ENCODE measurements around the gene ADRA2C. TPM values are rescaled to one million over a fixed set of nuclear protein-coding genes. Genes with fewer than 3 reads are reported as not detected.
"Not testable (repeated sequence)": the region's sequence is repeated elsewhere in the genome, so short reads cannot be mapped to it uniquely, and the experiment has no call there.

ADRA2C gene
- polyA plus RNA-seq, 1 donor: 2.1 TPM

DNA sequence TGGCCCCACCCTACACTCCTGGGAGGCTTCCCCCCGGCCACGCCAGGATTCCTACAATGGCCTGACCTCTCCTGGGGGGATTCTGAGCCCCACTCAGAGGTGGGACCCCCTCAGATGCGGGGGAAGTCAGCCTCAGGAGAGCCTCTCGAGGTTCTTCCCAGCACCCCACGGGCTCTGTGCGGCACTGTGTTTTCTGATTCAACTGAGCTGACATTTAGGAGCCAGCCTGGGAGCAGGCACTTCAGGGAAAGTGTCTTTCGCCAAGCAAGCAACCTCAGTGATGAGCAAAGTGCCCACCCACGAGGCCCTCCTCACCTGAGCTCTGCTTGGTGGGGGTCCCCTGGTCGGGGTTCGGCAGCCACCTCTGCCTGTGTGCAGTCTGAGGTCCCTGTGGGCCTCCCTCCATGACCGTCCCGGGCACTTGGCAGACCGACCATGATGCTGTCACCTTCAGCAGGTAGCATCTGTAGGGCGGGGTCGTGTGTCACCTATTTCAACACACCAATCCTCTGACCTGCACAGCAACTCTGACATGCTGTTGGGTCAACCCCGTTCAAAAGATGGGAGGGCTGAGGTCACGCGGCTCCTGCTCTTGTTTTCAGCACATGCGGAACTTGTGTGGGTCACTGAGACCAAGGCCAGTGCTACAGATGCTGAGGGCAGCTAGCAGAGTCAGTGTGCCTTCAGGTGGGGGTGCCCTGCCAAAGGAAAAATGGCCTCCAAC is 46.2 kb downstream of the ADRA2C start:
- DNase-seq (ENCODE audit: low read depth): no peak

DNA sequence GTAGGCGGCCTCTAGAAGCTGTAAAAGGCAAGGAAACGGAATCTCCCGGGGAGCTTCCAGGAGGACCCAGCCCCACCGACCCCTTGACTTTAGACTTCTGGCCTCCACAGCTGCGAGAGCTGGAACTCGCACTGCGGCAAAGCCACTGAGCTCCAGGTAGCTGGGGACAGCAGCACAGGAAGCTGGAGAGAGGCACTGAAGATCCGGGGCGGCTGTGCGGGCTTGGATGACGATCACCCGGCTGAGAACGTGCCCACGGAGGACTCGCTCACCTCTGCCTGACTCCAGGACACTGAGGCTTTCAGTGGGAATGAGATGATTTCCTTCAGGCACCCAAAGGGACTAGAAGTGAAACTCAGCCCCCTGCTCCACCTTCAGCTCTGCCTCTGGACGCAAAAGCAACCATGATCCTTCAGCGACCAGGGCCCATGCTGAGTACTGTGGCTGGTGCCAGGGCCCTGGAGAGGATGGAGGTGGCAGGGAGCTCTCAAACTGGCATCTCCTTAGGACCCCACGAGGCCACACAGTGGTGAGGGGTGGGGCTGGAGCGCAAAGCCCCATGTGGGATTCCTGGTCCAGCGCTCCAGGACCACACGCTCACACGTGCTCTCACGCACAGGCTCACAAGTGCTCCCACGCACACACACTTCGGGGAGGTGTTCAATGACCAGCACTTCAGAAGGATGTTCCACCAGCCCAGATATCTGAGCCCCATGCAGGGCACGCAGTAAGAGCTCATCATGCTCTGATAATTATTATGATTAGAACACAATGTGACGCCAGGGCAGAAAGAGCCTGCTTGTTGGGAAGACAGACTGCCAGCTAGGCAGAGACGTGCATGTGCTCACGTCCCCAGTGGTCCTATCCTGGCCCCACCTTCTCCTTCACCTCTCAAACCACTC is 47.2 kb downstream of the ADRA2C start:
- DNase-seq (ENCODE audit: low read depth): no peak

DNA sequence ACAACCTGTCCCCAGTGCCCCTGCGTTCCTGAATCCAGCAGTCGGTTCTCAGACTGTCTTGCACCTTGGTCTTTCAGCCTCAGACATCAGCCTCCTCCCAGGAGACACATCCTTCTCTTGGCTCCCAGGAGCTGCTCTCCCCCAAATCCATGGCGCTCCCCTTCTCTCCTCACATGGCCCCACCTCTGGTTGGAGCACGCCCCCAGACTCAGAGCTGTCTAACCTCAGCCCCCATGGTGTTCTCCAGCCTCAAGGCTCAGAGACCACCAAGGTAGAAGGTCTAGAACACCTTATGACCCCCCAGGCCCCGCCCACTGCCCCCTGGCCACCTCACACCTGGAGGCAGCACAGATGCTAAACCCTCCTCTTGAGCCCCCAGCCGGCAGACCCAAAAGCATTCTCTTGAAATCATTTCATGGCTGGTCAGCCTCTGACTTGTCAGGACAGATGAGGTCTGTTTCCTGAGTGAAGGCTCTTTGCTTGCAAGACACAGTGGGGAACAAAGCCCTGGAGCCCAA is 47.9 kb downstream of the ADRA2C start:
- DNase-seq (ENCODE audit: low read depth): no peak

DNA sequence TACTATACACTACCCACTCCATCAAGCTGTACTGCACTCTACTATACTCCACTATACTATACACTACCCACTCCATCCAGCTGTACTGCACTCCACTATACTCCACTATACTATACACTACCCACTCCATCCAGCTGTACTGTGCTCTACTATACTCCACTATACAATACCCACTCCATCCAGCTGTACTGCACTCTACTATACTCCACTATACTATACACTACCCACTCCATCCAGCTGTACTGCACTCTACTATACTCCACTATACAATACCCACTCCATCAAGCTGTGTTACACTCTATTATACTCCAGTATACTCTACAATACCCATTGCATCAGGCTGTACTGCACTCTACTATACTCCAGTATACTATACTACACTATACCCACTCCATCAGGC is 48.7 kb downstream of the ADRA2C start:
- DNase-seq (ENCODE audit: low read depth): not testable (repeated sequence)

DNA sequence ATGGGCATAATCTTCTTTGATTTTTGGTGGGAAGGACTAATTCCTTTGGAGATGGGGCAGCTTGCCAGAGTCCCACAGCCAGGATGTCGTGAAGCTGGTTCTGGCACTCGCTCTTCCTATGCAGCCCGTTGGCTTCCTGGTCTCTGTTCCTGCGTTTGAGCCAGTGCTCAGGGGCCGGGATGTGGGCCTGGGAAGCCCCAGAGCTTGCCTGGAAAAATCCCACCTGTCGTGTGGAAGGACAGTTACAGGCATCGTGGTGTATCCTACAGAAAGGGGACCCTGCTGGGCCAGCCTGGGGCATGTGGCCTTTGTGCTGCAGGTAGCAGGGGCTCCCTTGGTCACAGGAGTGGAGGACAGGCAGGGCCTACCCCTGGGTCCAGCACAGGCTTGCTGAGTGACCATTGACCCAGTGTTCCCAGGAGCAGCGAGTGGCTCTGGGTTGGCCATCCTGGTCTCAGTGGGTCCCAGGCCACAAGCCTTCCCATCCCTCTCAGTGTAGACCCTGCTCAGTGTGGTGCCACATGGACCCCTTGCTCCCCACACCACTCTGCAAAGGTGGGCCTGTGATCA is 50.2 kb downstream of the ADRA2C start:
- no peak for DNase-seq (ENCODE audit: low read depth)

DNA sequence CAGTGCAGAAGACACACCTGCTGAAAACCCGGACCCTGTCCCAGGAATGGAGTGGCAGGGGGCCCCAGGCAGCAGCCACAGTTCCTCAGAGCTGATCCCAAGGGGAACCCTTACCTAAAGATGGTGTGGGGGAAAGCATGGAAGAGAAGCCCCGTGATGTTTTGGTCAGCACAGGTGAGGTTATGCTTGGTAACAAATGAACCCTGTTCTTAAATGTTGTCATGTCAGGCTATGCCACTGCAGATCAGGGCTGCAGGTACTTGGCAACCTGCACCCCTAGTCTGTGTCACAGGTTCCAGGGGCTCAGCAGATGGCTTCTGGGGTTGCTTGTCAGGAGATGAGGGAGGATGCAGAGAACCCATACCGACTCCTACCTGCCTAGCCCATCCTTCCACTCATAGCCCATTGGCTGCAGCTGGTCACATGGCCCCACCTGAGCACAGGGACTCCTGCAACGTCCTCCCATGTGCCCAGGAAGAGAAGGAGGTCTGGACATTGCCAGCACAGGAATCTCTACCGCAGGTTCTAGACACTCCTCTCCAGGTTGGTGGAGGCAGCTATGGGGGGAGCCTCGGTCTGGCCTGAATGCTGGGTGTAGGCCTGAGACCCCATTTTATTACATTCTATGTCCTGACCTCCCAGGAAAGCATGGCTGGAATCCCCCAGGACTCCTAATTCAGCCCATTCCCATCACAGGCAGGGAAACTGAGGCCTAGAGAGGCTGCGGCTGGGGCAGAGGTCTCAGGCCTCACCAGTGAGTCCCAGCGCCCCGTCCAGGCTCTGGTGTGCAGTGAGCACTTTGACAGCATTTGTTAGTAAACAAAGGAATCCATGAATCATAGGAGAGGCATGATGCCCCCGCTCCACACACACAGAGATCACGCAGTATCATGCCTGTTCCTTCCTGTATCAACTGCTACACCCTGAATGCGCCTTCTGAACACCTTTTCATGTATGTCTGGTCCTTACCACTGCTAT is 51.1 kb downstream of the ADRA2C start:
- no peak for DNase-seq (ENCODE audit: low read depth)

Other genes with a start within 250 kb of the ADRA2C start
- 66.2 TPM for gene LRPAP1, start 234.0 kb upstream of the ADRA2C start, polyA plus RNA-seq (ENCODE audit: insufficient read length)

Data from forelimb muscle (tissue), 1 donor.